PC-3 (cell line): ENCODE data around the gene LMBRD1. TPM values are rescaled to one million over a fixed set of nuclear protein-coding genes. Genes with fewer than 3 reads are reported as not detected.

Experiments
- ATAC-seq: fragments of 200-7000 bp; cut with Tn5 transposase; 2 replicates; pipeline ENCODE4 v1.9.1; 2020; ENCODE audit warnings: mild to moderate bottlenecking, moderate library complexity
- Bru-seq: library from RNA; stranded (reverse); fragments of 400-500 nt; gene quantifications from one replicate; lab custom pipeline; 2021; lab: Mats Ljungman, UMichigan
- BruChase-seq, 2 experiments: library from RNA; stranded (reverse); fragments of 400-500 nt; gene quantifications; one replicate each; lab custom pipeline; 2021; lab: Mats Ljungman, UMichigan
- BruUV-seq: library from RNA; stranded (reverse); fragments of 400-500 nt; replicated peaks from 2 replicates; lab custom pipeline; 2021; lab: Mats Ljungman, UMichigan
- CTCF ChIA-PET: fragments of 300-600 bp; sonication (Branson Sonifier 250); formaldehyde crosslinking; loops from one replicate; lab custom pipeline; 2022; ENCODE audit warnings: antibody characterized with exemption; lab: Charles Lee
- POLR2A ChIA-PET: fragments of 300-600 bp; sonication (Branson Sonifier 250); formaldehyde crosslinking; loops from one replicate; lab custom pipeline; 2022; ENCODE audit warnings: antibody characterized with exemption; ENCODE audit not compliant: unreplicated experiment; lab: Charles Lee
- DNase-seq: peaks from one replicate; pipeline ENCODE4 v3.0.0-alpha.2; 2015
- H2AFZ ChIP-seq: fragments of 300-600 bp; sonication (generic); 2 replicates; pipeline ENCODE4 v1.6.0; 2016; ENCODE audit warnings: antibody characterized with exemption, low read length
- H3F3A ChIP-seq: fragments of 300-600 bp; sonication (generic); one replicate; pipeline ENCODE4 v1.6.0; 2017; ENCODE audit warnings: antibody characterized with exemption, low read length, control low read depth, mild to moderate bottlenecking; ENCODE audit not compliant: unreplicated experiment
- H3K27ac ChIP-seq: fragments of 300-600 bp; sonication (generic); 2 replicates; pipeline ENCODE4 v1.5.1; 2016; ENCODE audit warnings: mild to moderate bottlenecking, low read length
- H3K27me3 ChIP-seq: fragments of 300-600 bp; sonication (generic); 2 replicates; pipeline ENCODE4 v1.6.1; 2016; ENCODE audit warnings: low read length, mixed read lengths
- H3K36me3 ChIP-seq: fragments of 300-600 bp; sonication (generic); 2 replicates; pipeline ENCODE4 v1.6.1; 2016; ENCODE audit warnings: low read depth, mixed run types, low read length, mixed read lengths
- H3K4me1 ChIP-seq: fragments of 300-600 bp; sonication (generic); 2 replicates; pipeline ENCODE4 v1.5.1; 2016; ENCODE audit warnings: low read length; ENCODE audit not compliant: insufficient read depth
- H3K4me2 ChIP-seq: fragments of 300-600 bp; sonication (generic); 2 replicates; pipeline ENCODE4 v1.6.0; 2016; ENCODE audit warnings: low read length
- H3K4me3 ChIP-seq: fragments of 300-600 bp; sonication (generic); 2 replicates; pipeline ENCODE4 v1.5.1; 2016; ENCODE audit warnings: mild to moderate bottlenecking, low read length, mixed read lengths
- H3K79me2 ChIP-seq: fragments of 300-600 bp; sonication (generic); 2 replicates; pipeline ENCODE4 v1.6.1; 2017; ENCODE audit warnings: low read length, mixed read lengths
- H3K9ac ChIP-seq: fragments of 300-600 bp; sonication (generic); 2 replicates; pipeline ENCODE4 v1.6.0; 2016; ENCODE audit warnings: mild to moderate bottlenecking, low read length
- H3K9me2 ChIP-seq: fragments of 300-600 bp; sonication (generic); replicated peaks from 2 replicates; pipeline ENCODE4 v1.6.1; 2016; ENCODE audit warnings: mixed run types, low read length, mixed read lengths
- H3K9me3 ChIP-seq: fragments of 300-600 bp; sonication (generic); 2 replicates; pipeline ENCODE4 v1.6.1; 2016; ENCODE audit warnings: low read length, mixed read lengths
- H4K20me1 ChIP-seq: fragments of 300-600 bp; sonication (generic); 2 replicates; pipeline ENCODE4 v1.6.1; 2016; ENCODE audit warnings: low read length, mixed read lengths
- CTCF ChIP-seq: fragments of 300-600 bp; sonication (generic); conservative IDR thresholded peaks from 2 replicates; pipeline ENCODE4 v1.5.1; 2017; ENCODE audit warnings: antibody characterized with exemption, low read depth, mild to moderate bottlenecking, low read length
- EZH2 ChIP-seq: fragments of 300-600 bp; sonication (generic); IDR thresholded peaks from one replicate; pipeline ENCODE4 v1.6.1; 2017; ENCODE audit warnings: antibody characterized with exemption, mild to moderate bottlenecking, low read length; ENCODE audit not compliant: unreplicated experiment
- EZH2phosphoT487 ChIP-seq: fragments of 300-600 bp; sonication (generic); IDR thresholded peaks from 2 replicates; pipeline ENCODE4 v1.6.1; 2018; ENCODE audit warnings: mild to moderate bottlenecking, antibody characterized with exemption, low read length, borderline replicate concordance
- intact Hi-C: fragments of 100-400 bp; cut with micrococcal nuclease; formaldehyde crosslinking; loops from 2 replicates; pipeline ENCODE4 v1.9.0; 2023
- long read RNA-seq: library from polyadenylated mRNA; unstranded; transcript quantifications from one replicate; pipeline ENCODE4 v2.0.0, GENCODE V29; 2021; ENCODE audit not compliant: unreplicated experiment
- total RNA-seq: library from RNA; depleted of rRNA; stranded (reverse); fragments of >200 nt; gene quantifications from 2 replicates; pipeline ENCODE4 v1.2.3, GENCODE V29; 2014; rRNA removed

The LMBRD1 gene
- total RNA-seq (5.4 and 5.6 TPM in 2 replicates), Bru-seq, nascent RNA (percentile 51 among the genes with signal in this experiment), BruChase-seq, experiment 1, labeled RNA remaining after a 6-hour chase (percentile 38 among the genes with signal in this experiment), BruChase-seq, experiment 2, labeled RNA remaining after a 2-hour chase (percentile 40 among the genes with signal in this experiment)
- long read RNA-seq, transcript LMBRD1-202 (16 exons, 2,264 nt) = major isoform, 29 of 31 reads
- long read RNA-seq, partial matches to known transcripts = 2 of 31 reads
- long read RNA-seq, other reads (novel, unspliced or antisense) = 0 of 31 reads

- Histone ChIP-seq H3F3A (no peaks in the 10 kb centered on the region), H3K9ac (peak within 1 kb of the TSS; percentile 79), H3K79me2 (no peaks in the 10 kb centered on the region), H3K4me3 (peak within 1 kb of the TSS; percentile 81), H3K27me3 (no peaks in the 10 kb centered on the region), H3K4me1 (peaks cover 3% of the 10 kb centered on the region; the same call in 1 of the 2 replicates), H3K27ac (peak within 1 kb of the TSS; percentile 61), H4K20me1 (no peaks in the 10 kb centered on the region), H3K9me3 (no peaks in the 10 kb centered on the region), H3K36me3 (no peaks in the 10 kb centered on the region), H3K9me2 (no peaks in the 10 kb centered on the region), H2AFZ (peak within 1 kb of the TSS; percentile 93), H3K4me2 (peak within 1 kb of the TSS; percentile 87)
- ATAC-seq (peak; percentile 95), DNase-seq (peak; percentile 90)
- TF ChIP-seq EZH2phosphoT487 (no peak), CTCF (peak; percentile 73)
- intact Hi-C loops = loop anchor here (1.0 to 5.0 kb wide), 2 partner anchors 22 to 65 kb away; no protein-coding TSS in a partner anchor
- POLR2A ChIA-PET = no interaction called here
- BruUV-seq = no TSS peak
- CTCF ChIA-PET = interaction anchor here (0.6 to 0.7 kb wide), 3 partner anchors 10 to 396 kb away, joined by 3 to 10 read pairs (median 4); no protein-coding TSS in a partner anchor
Observed at GRCh38 chr6:69796642-69797390, at the start of gene LMBRD1. LMBRD1 (minus strand) TSS chr6:69797010; CDS start chr6:69796881, 129 bp downstream.

GRCh38 chr6:69846312-69846711 is 49.5 kb upstream of the LMBRD1 start:
- no TSS peak for BruUV-seq
- Histone ChIP-seq H3K27ac (no peak overlapping the region), H3K9ac (no peak overlapping the region), H2AFZ (no peak overlapping the region), H3K4me1 (no peaks in the 10 kb centered on the region), H3K79me2 (no peaks in the 10 kb centered on the region), H3K9me3 (no peaks in the 10 kb centered on the region), H3K36me3 (no peaks in the 10 kb centered on the region), H3K9me2 (no peaks in the 10 kb centered on the region), H3K4me2 (no peak overlapping the region), H3K27me3 (peaks cover 10% of the 10 kb centered on the region), H4K20me1 (no peaks in the 10 kb centered on the region), H3K4me3 (no peak overlapping the region), H3F3A (no peaks in the 10 kb centered on the region)
- ATAC-seq (no peak), DNase-seq (no peak)
- ChIA-PET CTCF (no interaction called here), POLR2A (no interaction called here)
- intact Hi-C loops = no loop called here
- TF ChIP-seq EZH2 (no peak), CTCF (no peak), EZH2phosphoT487 (no peak)
